WTC11 (cell line): Measurements from ENCODE around the gene LAMA5. TPM values are rescaled to one million over a fixed set of nuclear protein-coding genes. Genes with fewer than 3 reads are reported as not detected.

Experiments used
- ATAC-seq: fragments of 200-7000 bp; cut with Tn5 transposase; 2 replicates; pipeline ENCODE4 v1.10.0; 2021; ENCODE audit warnings: mild to moderate bottlenecking, moderate library complexity
- CTCF ChIA-PET: fragments of 300-600 bp; sonication (Branson Sonifier 250); formaldehyde crosslinking; loops from one replicate; lab custom pipeline; 2021; ENCODE audit warnings: antibody characterized with exemption; lab: Charles Lee
- POLR2A ChIA-PET: fragments of 350-600 bp; sonication (Branson Sonifier 250); formaldehyde crosslinking; loops from one replicate; lab custom pipeline; 2021; ENCODE audit warnings: antibody characterized with exemption; lab: Charles Lee
- DNase-seq: peaks from one replicate; pipeline ENCODE4 v3.0.0; 2021; ENCODE audit warnings: low spot score
- H3K27ac Mint-ChIP-seq: 2 replicates; pipeline ENCODE4 v1.8.0; 2021; ENCODE audit warnings: mixed read lengths
- H3K27me3 Mint-ChIP-seq: 2 replicates; pipeline ENCODE4 v1.8.0; 2021; ENCODE audit warnings: low read depth, mild to moderate bottlenecking, moderate library complexity, mixed read lengths
- H3K36me3 Mint-ChIP-seq: 2 replicates; pipeline ENCODE4 v1.8.0; 2021; ENCODE audit warnings: mixed read lengths
- H3K4me1 Mint-ChIP-seq: 2 replicates; pipeline ENCODE4 v1.8.0; 2022; ENCODE audit warnings: mixed read lengths
- H3K4me3 Mint-ChIP-seq: 2 replicates; pipeline ENCODE4 v1.8.0; 2021; ENCODE audit warnings: mild to moderate bottlenecking, moderate library complexity, mixed read lengths
- H3K9me3 Mint-ChIP-seq: 2 replicates; pipeline ENCODE4 v1.8.0; 2021; ENCODE audit warnings: mixed read lengths
- EMX1 ChIP-seq: fragments of 250-450 bp; sonication (Bioruptor Pico); IDR thresholded peaks from 2 replicates; pipeline ENCODE4 v1.8.0; 2021; ENCODE audit warnings: mild to moderate bottlenecking
- FOXP1 ChIP-seq: sonication (generic); formaldehyde crosslinking; IDR thresholded peaks from 2 replicates; pipeline ENCODE4 v1.8.0; 2022; ENCODE audit warnings: missing genetic modification reagents, mild to moderate bottlenecking, moderate library complexity, borderline replicate concordance
- HMGA2 ChIP-seq: fragments of 250-450 bp; sonication (Bioruptor Pico); IDR thresholded peaks from 2 replicates; pipeline ENCODE4 v1.4.0; 2021; ENCODE audit warnings: mild to moderate bottlenecking, moderate library complexity
- JAZF1 ChIP-seq: fragments of 250-450 bp; sonication (Bioruptor Pico); IDR thresholded peaks from 2 replicates; pipeline ENCODE4 v1.9.0; 2021; ENCODE audit warnings: moderate library complexity, mild to moderate bottlenecking, inconsistent platforms
- JUN ChIP-seq: sonication (generic); formaldehyde crosslinking; IDR thresholded peaks from 2 replicates; pipeline ENCODE4 v1.8.0; 2023; ENCODE audit warnings: mild to moderate bottlenecking, missing genetic modification reagents
- SMAD3 ChIP-seq: sonication (generic); formaldehyde crosslinking; IDR thresholded peaks from 2 replicates; pipeline ENCODE4 v1.8.0; 2022; ENCODE audit warnings: missing genetic modification reagents, mild to moderate bottlenecking, borderline replicate concordance
- TCF7 ChIP-seq: sonication (generic); formaldehyde crosslinking; IDR thresholded peaks from 2 replicates; pipeline ENCODE4 v1.8.0; 2022; ENCODE audit warnings: mild to moderate bottlenecking, low read depth, missing genetic modification reagents, moderate library complexity
- ZNF416 ChIP-seq: fragments of 250-450 bp; sonication (Bioruptor Pico); IDR thresholded peaks from 2 replicates; pipeline ENCODE4 v1.9.0; 2021; ENCODE audit warnings: mild to moderate bottlenecking, inconsistent platforms
- ZNF423 ChIP-seq: fragments of 250-450 bp; sonication (Bioruptor Pico); IDR thresholded peaks from 2 replicates; pipeline ENCODE4 v2.1.2; 2022; ENCODE audit warnings: mild to moderate bottlenecking, moderate library complexity
- total RNA-seq: library from RNA; stranded (reverse); gene quantifications from 3 replicates; pipeline ENCODE4 v1.2.3, GENCODE V29; 2021
- TF ChIP-seq, protein P1 (sequence below): sonication (generic); formaldehyde crosslinking; IDR thresholded peaks from 2 replicates; pipeline ENCODE4 v1.8.0; 2022; ENCODE audit warnings: mild to moderate bottlenecking, missing genetic modification reagents
- TF ChIP-seq, protein P2 (sequence below): sonication (generic); formaldehyde crosslinking; IDR thresholded peaks from 2 replicates; pipeline ENCODE4 v1.8.0; 2022; ENCODE audit warnings: mild to moderate bottlenecking, missing genetic modification reagents
- TF ChIP-seq, protein P3 (sequence below): sonication (generic); formaldehyde crosslinking; IDR thresholded peaks from 2 replicates; pipeline ENCODE4 v1.8.0; 2022; ENCODE audit warnings: mild to moderate bottlenecking, missing genetic modification reagents
- TF ChIP-seq, protein P4 (sequence below): sonication (generic); formaldehyde crosslinking; IDR thresholded peaks from 2 replicates; pipeline ENCODE4 v1.8.0; 2022; ENCODE audit warnings: missing genetic modification reagents
- TF ChIP-seq, protein P5 (sequence below): sonication (generic); formaldehyde crosslinking; IDR thresholded peaks from 2 replicates; pipeline ENCODE4 v1.8.1; 2022; ENCODE audit warnings: missing genetic modification reagents, borderline replicate concordance
- TF ChIP-seq, protein P6 (sequence below): sonication (generic); formaldehyde crosslinking; IDR thresholded peaks from 2 replicates; pipeline ENCODE4 v1.8.1; 2022; ENCODE audit warnings: mild to moderate bottlenecking, moderate library complexity, missing genetic modification reagents
- TF ChIP-seq, protein P7 (sequence below): sonication (generic); formaldehyde crosslinking; IDR thresholded peaks from 2 replicates; pipeline ENCODE4 v1.8.0; 2023; ENCODE audit warnings: mild to moderate bottlenecking, missing genetic modification reagents
- TF ChIP-seq, protein P8 (sequence below): fragments of 250-450 bp; sonication (Bioruptor Pico); IDR thresholded peaks from 2 replicates; pipeline ENCODE4 v1.8.0; 2021; ENCODE audit warnings: mild to moderate bottlenecking
- TF ChIP-seq, protein P9 (sequence below): sonication (generic); formaldehyde crosslinking; IDR thresholded peaks from 2 replicates; pipeline ENCODE4 v1.8.1; 2023; ENCODE audit warnings: mild to moderate bottlenecking, moderate library complexity, missing genetic modification reagents

The LAMA5 gene
- total RNA-seq, 1 experiment from 2014 or later, result 329 TPM

DNA sequence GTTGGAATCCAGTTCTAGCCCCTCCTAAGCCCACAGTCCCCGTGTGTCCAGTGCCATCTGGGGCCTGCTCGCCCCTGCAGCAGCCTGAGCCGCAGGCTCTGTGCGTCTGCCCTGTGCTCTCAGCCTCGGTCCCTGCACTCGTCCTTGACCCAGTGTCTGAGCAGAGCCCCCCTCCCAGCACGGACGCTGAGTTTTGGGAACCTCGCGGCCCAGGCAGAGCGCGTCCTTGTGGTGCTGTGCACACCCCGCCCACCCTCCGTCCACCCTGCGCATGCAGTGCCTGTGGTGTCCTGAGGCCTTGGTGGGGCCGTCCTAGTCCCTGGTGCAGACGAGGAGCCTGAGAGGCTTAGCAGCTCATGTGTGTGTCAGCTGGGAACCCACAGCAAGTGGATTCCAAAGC lies 97.2 kb downstream of the LAMA5 start:
- Mint-ChIP-seq H3K4me1 (peaks cover 3% of the 10 kb centered on the region; the same call in 1 of the 2 replicates), H3K9me3 (peaks cover 14% of the 10 kb centered on the region), H3K27ac (peak overlapping the region; percentile 51; the same call in 1 of the 2 replicates), H3K36me3 (peaks cover 45% of the 10 kb centered on the region), H3K27me3 (no peaks in the 10 kb centered on the region), H3K4me3 (no peak overlapping the region)
- TF ChIP-seq, protein P1, sequence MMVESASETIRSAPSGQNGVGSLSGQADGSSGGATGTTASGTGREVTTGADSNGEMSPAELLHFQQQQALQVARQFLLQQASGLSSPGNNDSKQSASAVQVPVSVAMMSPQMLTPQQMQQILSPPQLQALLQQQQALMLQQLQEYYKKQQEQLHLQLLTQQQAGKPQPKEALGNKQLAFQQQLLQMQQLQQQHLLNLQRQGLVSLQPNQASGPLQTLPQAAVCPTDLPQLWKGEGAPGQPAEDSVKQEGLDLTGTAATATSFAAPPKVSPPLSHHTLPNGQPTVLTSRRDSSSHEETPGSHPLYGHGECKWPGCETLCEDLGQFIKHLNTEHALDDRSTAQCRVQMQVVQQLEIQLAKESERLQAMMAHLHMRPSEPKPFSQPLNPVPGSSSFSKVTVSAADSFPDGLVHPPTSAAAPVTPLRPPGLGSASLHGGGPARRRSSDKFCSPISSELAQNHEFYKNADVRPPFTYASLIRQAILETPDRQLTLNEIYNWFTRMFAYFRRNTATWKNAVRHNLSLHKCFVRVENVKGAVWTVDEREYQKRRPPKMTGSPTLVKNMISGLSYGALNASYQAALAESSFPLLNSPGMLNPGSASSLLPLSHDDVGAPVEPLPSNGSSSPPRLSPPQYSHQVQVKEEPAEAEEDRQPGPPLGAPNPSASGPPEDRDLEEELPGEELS (CRISPR knock-in tag), result no peak
- TF ChIP-seq JUN (CRISPR knock-in tag), result no peak
- ChIA-PET POLR2A (no interaction called here), CTCF (interaction anchor here (0.6 kb wide), 1 partner anchor 51 kb away, joined by 3 read pairs; no protein-coding TSS in a partner anchor)
- ATAC-seq, result no peak
- no peak for DNase-seq

DNA sequence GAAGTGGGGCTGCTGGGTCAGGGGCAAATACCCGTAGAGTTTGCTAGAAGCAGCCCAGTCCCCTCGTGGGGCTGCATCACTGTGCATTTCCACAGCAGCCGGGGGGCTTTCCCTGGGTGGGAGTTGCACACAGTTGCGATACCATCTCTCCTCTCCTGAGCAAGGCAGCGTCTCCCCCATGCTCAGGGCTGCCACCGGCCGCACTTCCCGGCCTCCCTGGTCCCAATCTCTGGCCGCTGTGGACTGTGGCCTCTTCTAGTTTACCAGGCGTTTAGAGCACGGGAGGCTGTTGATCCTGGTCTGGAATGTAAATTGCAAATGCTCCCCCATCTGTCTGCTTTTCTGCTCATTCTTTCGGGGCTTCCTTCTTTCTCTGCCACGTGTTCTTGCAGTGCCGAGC lies 97.7 kb downstream of the LAMA5 start:
- Mint-ChIP-seq H3K9me3 (peaks cover 19% of the 10 kb centered on the region), H3K27me3 (no peaks in the 10 kb centered on the region), H3K4me3 (no peak overlapping the region), H3K27ac (peak overlapping the region; percentile 51), H3K4me1 (peaks cover 3% of the 10 kb centered on the region; the same call in 1 of the 2 replicates), H3K36me3 (peaks cover 50% of the 10 kb centered on the region)
- CTCF ChIA-PET, result interaction anchor here (0.6 kb wide), 1 partner anchor 51 kb away, joined by 3 read pairs; no protein-coding TSS in a partner anchor
- ATAC-seq (no peak), DNase-seq (no peak)
- POLR2A ChIA-PET, result no interaction called here
- TF ChIP-seq ZNF423 (CRISPR knock-in tag) (no peak), TCF7 (CRISPR knock-in tag) (no peak), ZNF416 (CRISPR knock-in tag) (no peak), JAZF1 (CRISPR knock-in tag) (no peak), FOXP1 (no peak), SMAD3 (CRISPR knock-in tag) (no peak), EMX1 (CRISPR knock-in tag) (no peak), HMGA2 (CRISPR knock-in tag) (no peak)
- TF ChIP-seq, protein P2, sequence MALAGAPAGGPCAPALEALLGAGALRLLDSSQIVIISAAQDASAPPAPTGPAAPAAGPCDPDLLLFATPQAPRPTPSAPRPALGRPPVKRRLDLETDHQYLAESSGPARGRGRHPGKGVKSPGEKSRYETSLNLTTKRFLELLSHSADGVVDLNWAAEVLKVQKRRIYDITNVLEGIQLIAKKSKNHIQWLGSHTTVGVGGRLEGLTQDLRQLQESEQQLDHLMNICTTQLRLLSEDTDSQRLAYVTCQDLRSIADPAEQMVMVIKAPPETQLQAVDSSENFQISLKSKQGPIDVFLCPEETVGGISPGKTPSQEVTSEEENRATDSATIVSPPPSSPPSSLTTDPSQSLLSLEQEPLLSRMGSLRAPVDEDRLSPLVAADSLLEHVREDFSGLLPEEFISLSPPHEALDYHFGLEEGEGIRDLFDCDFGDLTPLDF, result no peak
- TF ChIP-seq, protein P3, sequence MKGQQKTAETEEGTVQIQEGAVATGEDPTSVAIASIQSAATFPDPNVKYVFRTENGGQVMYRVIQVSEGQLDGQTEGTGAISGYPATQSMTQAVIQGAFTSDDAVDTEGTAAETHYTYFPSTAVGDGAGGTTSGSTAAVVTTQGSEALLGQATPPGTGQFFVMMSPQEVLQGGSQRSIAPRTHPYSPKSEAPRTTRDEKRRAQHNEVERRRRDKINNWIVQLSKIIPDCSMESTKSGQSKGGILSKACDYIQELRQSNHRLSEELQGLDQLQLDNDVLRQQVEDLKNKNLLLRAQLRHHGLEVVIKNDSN, result no peak
- TF ChIP-seq, protein P4, sequence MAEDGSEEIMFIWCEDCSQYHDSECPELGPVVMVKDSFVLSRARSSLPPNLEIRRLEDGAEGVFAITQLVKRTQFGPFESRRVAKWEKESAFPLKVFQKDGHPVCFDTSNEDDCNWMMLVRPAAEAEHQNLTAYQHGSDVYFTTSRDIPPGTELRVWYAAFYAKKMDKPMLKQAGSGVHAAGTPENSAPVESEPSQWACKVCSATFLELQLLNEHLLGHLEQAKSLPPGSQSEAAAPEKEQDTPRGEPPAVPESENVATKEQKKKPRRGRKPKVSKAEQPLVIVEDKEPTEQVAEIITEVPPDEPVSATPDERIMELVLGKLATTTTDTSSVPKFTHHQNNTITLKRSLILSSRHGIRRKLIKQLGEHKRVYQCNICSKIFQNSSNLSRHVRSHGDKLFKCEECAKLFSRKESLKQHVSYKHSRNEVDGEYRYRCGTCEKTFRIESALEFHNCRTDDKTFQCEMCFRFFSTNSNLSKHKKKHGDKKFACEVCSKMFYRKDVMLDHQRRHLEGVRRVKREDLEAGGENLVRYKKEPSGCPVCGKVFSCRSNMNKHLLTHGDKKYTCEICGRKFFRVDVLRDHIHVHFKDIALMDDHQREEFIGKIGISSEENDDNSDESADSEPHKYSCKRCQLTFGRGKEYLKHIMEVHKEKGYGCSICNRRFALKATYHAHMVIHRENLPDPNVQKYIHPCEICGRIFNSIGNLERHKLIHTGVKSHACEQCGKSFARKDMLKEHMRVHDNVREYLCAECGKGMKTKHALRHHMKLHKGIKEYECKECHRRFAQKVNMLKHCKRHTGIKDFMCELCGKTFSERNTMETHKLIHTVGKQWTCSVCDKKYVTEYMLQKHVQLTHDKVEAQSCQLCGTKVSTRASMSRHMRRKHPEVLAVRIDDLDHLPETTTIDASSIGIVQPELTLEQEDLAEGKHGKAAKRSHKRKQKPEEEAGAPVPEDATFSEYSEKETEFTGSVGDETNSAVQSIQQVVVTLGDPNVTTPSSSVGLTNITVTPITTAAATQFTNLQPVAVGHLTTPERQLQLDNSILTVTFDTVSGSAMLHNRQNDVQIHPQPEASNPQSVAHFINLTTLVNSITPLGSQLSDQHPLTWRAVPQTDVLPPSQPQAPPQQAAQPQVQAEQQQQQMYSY (CRISPR knock-in tag), result no peak
- TF ChIP-seq, protein P5, sequence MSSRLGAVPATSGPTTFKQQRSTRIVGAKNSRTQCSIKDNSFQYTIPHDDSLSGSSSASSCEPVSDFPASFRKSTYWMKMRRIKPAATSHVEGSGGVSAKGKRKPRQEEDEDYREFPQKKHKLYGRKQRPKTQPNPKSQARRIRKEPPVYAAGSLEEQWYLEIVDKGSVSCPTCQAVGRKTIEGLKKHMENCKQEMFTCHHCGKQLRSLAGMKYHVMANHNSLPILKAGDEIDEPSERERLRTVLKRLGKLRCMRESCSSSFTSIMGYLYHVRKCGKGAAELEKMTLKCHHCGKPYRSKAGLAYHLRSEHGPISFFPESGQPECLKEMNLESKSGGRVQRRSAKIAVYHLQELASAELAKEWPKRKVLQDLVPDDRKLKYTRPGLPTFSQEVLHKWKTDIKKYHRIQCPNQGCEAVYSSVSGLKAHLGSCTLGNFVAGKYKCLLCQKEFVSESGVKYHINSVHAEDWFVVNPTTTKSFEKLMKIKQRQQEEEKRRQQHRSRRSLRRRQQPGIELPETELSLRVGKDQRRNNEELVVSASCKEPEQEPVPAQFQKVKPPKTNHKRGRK (CRISPR knock-in tag), result no peak
- TF ChIP-seq, protein P6, sequence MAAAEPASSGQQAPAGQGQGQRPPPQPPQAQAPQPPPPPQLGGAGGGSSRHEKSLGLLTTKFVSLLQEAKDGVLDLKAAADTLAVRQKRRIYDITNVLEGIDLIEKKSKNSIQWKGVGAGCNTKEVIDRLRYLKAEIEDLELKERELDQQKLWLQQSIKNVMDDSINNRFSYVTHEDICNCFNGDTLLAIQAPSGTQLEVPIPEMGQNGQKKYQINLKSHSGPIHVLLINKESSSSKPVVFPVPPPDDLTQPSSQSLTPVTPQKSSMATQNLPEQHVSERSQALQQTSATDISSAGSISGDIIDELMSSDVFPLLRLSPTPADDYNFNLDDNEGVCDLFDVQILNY (CRISPR knock-in tag), result no peak
- TF ChIP-seq, protein P7, sequence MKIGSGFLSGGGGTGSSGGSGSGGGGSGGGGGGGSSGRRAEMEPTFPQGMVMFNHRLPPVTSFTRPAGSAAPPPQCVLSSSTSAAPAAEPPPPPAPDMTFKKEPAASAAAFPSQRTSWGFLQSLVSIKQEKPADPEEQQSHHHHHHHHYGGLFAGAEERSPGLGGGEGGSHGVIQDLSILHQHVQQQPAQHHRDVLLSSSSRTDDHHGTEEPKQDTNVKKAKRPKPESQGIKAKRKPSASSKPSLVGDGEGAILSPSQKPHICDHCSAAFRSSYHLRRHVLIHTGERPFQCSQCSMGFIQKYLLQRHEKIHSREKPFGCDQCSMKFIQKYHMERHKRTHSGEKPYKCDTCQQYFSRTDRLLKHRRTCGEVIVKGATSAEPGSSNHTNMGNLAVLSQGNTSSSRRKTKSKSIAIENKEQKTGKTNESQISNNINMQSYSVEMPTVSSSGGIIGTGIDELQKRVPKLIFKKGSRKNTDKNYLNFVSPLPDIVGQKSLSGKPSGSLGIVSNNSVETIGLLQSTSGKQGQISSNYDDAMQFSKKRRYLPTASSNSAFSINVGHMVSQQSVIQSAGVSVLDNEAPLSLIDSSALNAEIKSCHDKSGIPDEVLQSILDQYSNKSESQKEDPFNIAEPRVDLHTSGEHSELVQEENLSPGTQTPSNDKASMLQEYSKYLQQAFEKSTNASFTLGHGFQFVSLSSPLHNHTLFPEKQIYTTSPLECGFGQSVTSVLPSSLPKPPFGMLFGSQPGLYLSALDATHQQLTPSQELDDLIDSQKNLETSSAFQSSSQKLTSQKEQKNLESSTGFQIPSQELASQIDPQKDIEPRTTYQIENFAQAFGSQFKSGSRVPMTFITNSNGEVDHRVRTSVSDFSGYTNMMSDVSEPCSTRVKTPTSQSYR (CRISPR knock-in tag), result no peak
- TF ChIP-seq, protein P8, sequence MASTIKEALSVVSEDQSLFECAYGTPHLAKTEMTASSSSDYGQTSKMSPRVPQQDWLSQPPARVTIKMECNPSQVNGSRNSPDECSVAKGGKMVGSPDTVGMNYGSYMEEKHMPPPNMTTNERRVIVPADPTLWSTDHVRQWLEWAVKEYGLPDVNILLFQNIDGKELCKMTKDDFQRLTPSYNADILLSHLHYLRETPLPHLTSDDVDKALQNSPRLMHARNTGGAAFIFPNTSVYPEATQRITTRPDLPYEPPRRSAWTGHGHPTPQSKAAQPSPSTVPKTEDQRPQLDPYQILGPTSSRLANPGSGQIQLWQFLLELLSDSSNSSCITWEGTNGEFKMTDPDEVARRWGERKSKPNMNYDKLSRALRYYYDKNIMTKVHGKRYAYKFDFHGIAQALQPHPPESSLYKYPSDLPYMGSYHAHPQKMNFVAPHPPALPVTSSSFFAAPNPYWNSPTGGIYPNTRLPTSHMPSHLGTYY (CRISPR knock-in tag), result no peak
- TF ChIP-seq, protein P9, sequence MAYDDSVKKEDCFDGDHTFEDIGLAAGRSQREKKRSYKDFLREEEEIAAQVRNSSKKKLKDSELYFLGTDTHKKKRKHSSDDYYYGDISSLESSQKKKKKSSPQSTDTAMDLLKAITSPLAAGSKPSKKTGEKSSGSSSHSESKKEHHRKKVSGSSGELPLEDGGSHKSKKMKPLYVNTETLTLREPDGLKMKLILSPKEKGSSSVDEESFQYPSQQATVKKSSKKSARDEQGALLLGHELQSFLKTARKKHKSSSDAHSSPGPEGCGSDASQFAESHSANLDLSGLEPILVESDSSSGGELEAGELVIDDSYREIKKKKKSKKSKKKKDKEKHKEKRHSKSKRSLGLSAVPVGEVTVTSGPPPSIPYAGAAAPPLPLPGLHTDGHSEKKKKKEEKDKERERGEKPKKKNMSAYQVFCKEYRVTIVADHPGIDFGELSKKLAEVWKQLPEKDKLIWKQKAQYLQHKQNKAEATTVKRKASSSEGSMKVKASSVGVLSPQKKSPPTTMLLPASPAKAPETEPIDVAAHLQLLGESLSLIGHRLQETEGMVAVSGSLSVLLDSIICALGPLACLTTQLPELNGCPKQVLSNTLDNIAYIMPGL (CRISPR knock-in tag), result no peak
